Astrocyte of the spinal cord (primary cell): ENCODE data around the gene ZGRF1.
"Not testable (repeated sequence)": the region's sequence is repeated elsewhere in the genome, so short reads cannot be mapped to it uniquely, and the experiment has no call there.

Source experiments
- DNase-seq: peaks from one replicate; pipeline ENCODE4 v3.0.0; 2011; ENCODE audit warnings: low read depth, low spot score
- H3K4me3 ChIP-seq: 2 replicates; pipeline ENCODE4 v1.5.1; 2011; ENCODE audit warnings: low read depth, mild to moderate bottlenecking, low read length, moderate library complexity
- CTCF ChIP-seq: IDR thresholded peaks from 2 replicates; pipeline ENCODE4 v1.5.1; 2012; ENCODE audit warnings: low read depth, mild to moderate bottlenecking, low read length, inconsistent platforms
- in situ Hi-C: cut with HindIII; loops from 2 replicates; pipeline ENCODE4 v1.10.0; 2017; ENCODE audit warnings: low sequenced_read_pairs

Gene ZGRF1

GRCh38 chr4:112650332-112650731 is 13.6 kb upstream of the ZGRF1 start:
- no peak overlapping the region for H3K4me3 ChIP-seq
- in situ Hi-C loops: no loop called here
- no peak for DNase-seq
- TF ChIP-seq CTCF: no peak

DNA sequence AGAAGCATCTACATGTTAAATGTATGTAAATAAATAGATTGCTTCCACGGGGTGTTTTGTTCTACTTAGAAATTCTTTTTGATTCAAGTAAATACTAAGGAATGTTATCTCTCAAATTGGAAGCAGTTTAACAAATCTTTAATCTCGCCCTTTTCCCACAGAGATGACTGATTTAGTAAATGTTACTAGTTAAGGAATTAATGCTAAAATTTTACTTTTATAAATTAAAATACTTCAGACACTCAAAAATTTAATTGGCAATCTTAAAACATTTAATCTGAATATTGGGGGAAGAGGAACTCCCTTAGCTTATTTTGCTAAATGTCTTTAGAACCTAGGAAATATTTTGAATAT is 12.3 kb upstream of the ZGRF1 start:
- peak; percentile 9 for DNase-seq
- no peak overlapping the region for H3K4me3 ChIP-seq
- no peak for TF ChIP-seq CTCF
- in situ Hi-C loops: no loop called here

GRCh38 chr4:112648263-112649054 is 11.8 kb upstream of the ZGRF1 start:
- peak; percentile 13 for DNase-seq
- no peak for TF ChIP-seq CTCF
- H3K4me3 ChIP-seq: no peak overlapping the region
- in situ Hi-C loops: no loop called here

- DNase-seq: no peak
- no peak for TF ChIP-seq CTCF
- in situ Hi-C loops: no loop called here
- no peak overlapping the region for H3K4me3 ChIP-seq
These were observed 11.1 kb upstream of the ZGRF1 start for GRCh38 chr4:112647785-112648184.

- in situ Hi-C loops: no loop called here
- TF ChIP-seq CTCF: no peak
- DNase-seq: no peak
- no peak overlapping the region for H3K4me3 ChIP-seq
These were observed 10.2 kb upstream of the ZGRF1 start for GRCh38 chr4:112646632-112647537.

GRCh38 chr4:112645541-112646329 is 9.0 kb upstream of the ZGRF1 start:
- in situ Hi-C loops: no loop called here
- no peak for TF ChIP-seq CTCF
- no peak overlapping the region for H3K4me3 ChIP-seq
- DNase-seq: no peak

GRCh38 chr4:112644595-112645535 is 8.2 kb upstream of the ZGRF1 start:
- DNase-seq, in situ Hi-C loops, H3K4me3 ChIP-seq: not testable (repeated sequence)
